ENCODE data around the gene ASIP.

GRCh38 chr20:34312024-34312460 lies 70.8 kb downstream of the ASIP start:
- no peak for TF ChIP-seq REST (IDR thresholded peaks at IDR 0.05; ENCODE audit: insufficient read depth in 1 of 2, low read depth in 2 of 2, low read length in 2 of 2)
- TF ChIP-seq POLR2AphosphoS5 (IDR thresholded peaks at IDR 0.05; ENCODE audit: low read depth, low read length): no peak

All from PFSK-1 (cell line).